Measurements from ENCODE around the gene HOMER2. TPM values are rescaled to one million over a fixed set of nuclear protein-coding genes. Genes with fewer than 3 reads are reported as not detected.
A peak's percentile ranks its signal among the peaks of the same experiment; 100 is the strongest.

HOMER2 gene
- total RNA-seq, 1 experiment from 2014 or later = 14.2 TPM

- H2BK12ac ChIP-seq (ENCODE audit: insufficient read length, low read depth, low read length) = no peak overlapping the region
- peak overlapping the region; percentile 81 to 92 for H3K4me3 Mint-ChIP-seq
- no peaks in the 10 kb centered on the region for H3K79me1 ChIP-seq (ENCODE audit: insufficient read depth, low read depth, low read length, poor library complexity, severe bottlenecking)
- H3K18ac ChIP-seq (ENCODE audit: insufficient read length, low read depth, low read length) = no peak overlapping the region
- no peak for TF ChIP-seq CTCF (conservative IDR thresholded peaks at IDR 0.05)
- H3K9ac ChIP-seq (ENCODE audit: extremely low read depth, insufficient read length, low read length) = peak overlapping the region; percentile 71
- no peak overlapping the region for H2AK5ac ChIP-seq (ENCODE audit: insufficient read length, low read length)
- no peaks in the 10 kb centered on the region for H3K9me3 ChIP-seq (ENCODE audit: control insufficient read depth, low read depth, low read length)
- no CpG with 5 or more reads among the region's 6 CpGs for WGBS (ENCODE audit: extremely low coverage, insufficient read length, low lambda C conversion rate)
- H3K27ac ChIP-seq (ENCODE audit: insufficient read length, low read depth, low read length) = no peak overlapping the region
- H2BK120ac ChIP-seq (ENCODE audit: low read depth, low read length, poor library complexity, severe bottlenecking) = no peak overlapping the region
- peaks cover 6% of the 10 kb centered on the region for H3K23me2 ChIP-seq (ENCODE audit: insufficient read length, low read depth, low read length, poor library complexity, severe bottlenecking)
- no peak overlapping the region for H2BK20ac ChIP-seq (ENCODE audit: low read depth, low read length, poor library complexity, severe bottlenecking)
- DNase-seq = no peak
- H3K4ac ChIP-seq (ENCODE audit: low read depth, low read length) = no peak overlapping the region
- no peaks in the 10 kb centered on the region for H3K79me2 ChIP-seq (ENCODE audit: insufficient read depth, low read length)
- no peaks in the 10 kb centered on the region for H4K20me1 ChIP-seq (ENCODE audit: control insufficient read depth, insufficient read depth, insufficient read length)
- H3K27me3 ChIP-seq (ENCODE audit: insufficient read depth, low read length) = no peaks in the 10 kb centered on the region
- peaks cover 1 to 17% (median 5%) of the 10 kb centered on the region in 3 experiments; a peak in 4 of 7 replicates for H3K36me3 Mint-ChIP-seq (ENCODE audit: insufficient read depth in 1 of 3, low read depth in 3 of 3)
- no peak overlapping the region for H3K14ac ChIP-seq (ENCODE audit: insufficient read depth, low read length)
- H2BK15ac ChIP-seq (ENCODE audit: low read depth, low read length) = no peak overlapping the region
- H3K9me3 Mint-ChIP-seq = no peaks in the 10 kb centered on the region
- H3K4me1 ChIP-seq (ENCODE audit: insufficient read depth, low read length) = no peaks in the 10 kb centered on the region
- no peak overlapping the region for H2BK5ac ChIP-seq (ENCODE audit: insufficient read length, low read length)
- peak overlapping the region; percentile 83 for H3K4me2 ChIP-seq (ENCODE audit: insufficient read depth, insufficient read length, low read length)
- no peak overlapping the region for H3K27ac Mint-ChIP-seq
- no peak overlapping the region for H4K5ac ChIP-seq (ENCODE audit: insufficient read length, low read depth, low read length)
- H3K4me1 Mint-ChIP-seq = peaks cover 10 to 20% of the 10 kb centered on the region in 2 experiments
- no peak overlapping the region for H3K56ac ChIP-seq (ENCODE audit: insufficient read length, low read depth, low read length)
- H3K27me3 Mint-ChIP-seq (ENCODE audit: low read depth) = no peaks in the 10 kb centered on the region
- no peak overlapping the region for H2AFZ ChIP-seq (ENCODE audit: low read length)
- H4K91ac ChIP-seq (ENCODE audit: insufficient read length, low read depth, low read length) = no peak overlapping the region
- H3T11ph ChIP-seq (ENCODE audit: low read length) = no peak overlapping the region
- no peak overlapping the region for H4K8ac ChIP-seq (replicated peaks; ENCODE audit: insufficient read length, low read depth, low read length)
- H3K23ac ChIP-seq (ENCODE audit: insufficient read length, low read depth, low read length) = no peak overlapping the region
These were observed 141.6 kb downstream of the HOMER2 start for GRCh38 chr15:82810890-82811426.

Data from H9 (cell line).